ENCODE measurements around the gene SSX7. TPM values are rescaled to one million over a fixed set of nuclear protein-coding genes. Genes with fewer than 3 reads are reported as not detected.
"Not testable (repeated sequence)": the region's sequence is repeated elsewhere in the genome, so short reads cannot be mapped to it uniquely, and the experiment has no call there.

Gene SSX7, protein sequence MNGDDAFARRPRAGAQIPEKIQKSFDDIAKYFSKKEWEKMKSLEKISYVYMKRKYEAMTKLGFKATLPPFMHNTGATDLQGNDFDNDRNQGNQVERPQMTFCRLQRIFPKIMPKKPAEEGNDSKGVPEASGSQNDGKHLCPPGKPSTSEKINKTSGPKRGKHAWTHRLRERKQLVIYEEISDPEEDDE
- not detected in 2 replicates for total RNA-seq (2014; rRNA removed; shearing (Covaris generic); ENCODE audit: low replicate concordance)

GRCh38 chrX:52654800-52655199 is at the start of gene SSX7:
SSX7 (minus strand) TSS chrX:52654900; CDS start chrX:52653472, 1,428 bp downstream.
- H3K9me3 ChIP-seq (ENCODE audit: low read length); H3K36me3 ChIP-seq (ENCODE audit: insufficient read depth, low read length); H3K9me2 ChIP-seq (replicated peaks; ENCODE audit: insufficient read depth, low read length); H3K79me2 ChIP-seq (ENCODE audit: low read length); H2AFZ ChIP-seq (ENCODE audit: low read length); H4K20me1 ChIP-seq (ENCODE audit: insufficient read depth, low read depth, low read length); H3K9ac ChIP-seq (ENCODE audit: low read length); H3K27me3 ChIP-seq (ENCODE audit: low read length); H3K4me1 ChIP-seq (ENCODE audit: low read length); H3K27ac ChIP-seq (ENCODE audit: low read length); H3K4me3 ChIP-seq (ENCODE audit: low read length); H3K4me2 ChIP-seq (ENCODE audit: low read depth, low read length, poor library complexity, severe bottlenecking): not testable (repeated sequence)
- peak; percentile 42 for DNase-seq

GRCh38 chrX:52692034-52692433 is 37.3 kb upstream of the SSX7 start:
- not testable (repeated sequence) for DNase-seq; H3K9ac ChIP-seq (ENCODE audit: low read length); H3K27me3 ChIP-seq (ENCODE audit: low read length); H3K4me2 ChIP-seq (ENCODE audit: low read depth, low read length, poor library complexity, severe bottlenecking); H3K36me3 ChIP-seq (ENCODE audit: insufficient read depth, low read length); H3K27ac ChIP-seq (ENCODE audit: low read length); H3K79me2 ChIP-seq (ENCODE audit: low read length); H2AFZ ChIP-seq (ENCODE audit: low read length); H3K9me3 ChIP-seq (ENCODE audit: low read length); H3K9me2 ChIP-seq (replicated peaks; ENCODE audit: insufficient read depth, low read length); H3K4me1 ChIP-seq (ENCODE audit: low read length); H3K4me3 ChIP-seq (ENCODE audit: low read length); H4K20me1 ChIP-seq (ENCODE audit: insufficient read depth, low read depth, low read length)

DNA sequence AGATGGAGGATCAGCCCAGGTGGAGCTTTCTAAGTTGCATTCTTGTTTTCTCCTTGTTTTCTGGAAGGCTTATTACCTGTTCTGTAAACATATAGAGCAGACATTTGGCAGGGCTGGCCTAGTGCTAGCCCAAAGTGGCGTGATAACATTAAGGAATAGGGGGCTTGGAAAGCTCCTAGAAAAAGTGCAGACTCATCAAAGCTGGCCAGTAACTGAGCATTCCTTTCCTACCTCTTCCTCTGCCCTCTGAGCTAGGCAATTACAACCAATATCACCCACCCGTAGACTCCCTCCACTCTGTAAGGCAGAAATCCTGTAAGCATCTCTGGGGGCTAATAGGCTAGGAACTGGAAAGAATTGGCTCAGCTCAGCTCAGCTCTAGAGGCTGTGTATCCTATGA is 7.5 kb upstream of the SSX7 start:
- DNase-seq; H3K27ac ChIP-seq (ENCODE audit: low read length); H3K79me2 ChIP-seq (ENCODE audit: low read length); H3K9me2 ChIP-seq (replicated peaks; ENCODE audit: insufficient read depth, low read length); H3K36me3 ChIP-seq (ENCODE audit: insufficient read depth, low read length); H3K4me1 ChIP-seq (ENCODE audit: low read length); H3K4me3 ChIP-seq (ENCODE audit: low read length); H2AFZ ChIP-seq (ENCODE audit: low read length); H3K9ac ChIP-seq (ENCODE audit: low read length); H4K20me1 ChIP-seq (ENCODE audit: insufficient read depth, low read depth, low read length); H3K4me2 ChIP-seq (ENCODE audit: low read depth, low read length, poor library complexity, severe bottlenecking); H3K9me3 ChIP-seq (ENCODE audit: low read length); H3K27me3 ChIP-seq (ENCODE audit: low read length): not testable (repeated sequence)

DNA sequence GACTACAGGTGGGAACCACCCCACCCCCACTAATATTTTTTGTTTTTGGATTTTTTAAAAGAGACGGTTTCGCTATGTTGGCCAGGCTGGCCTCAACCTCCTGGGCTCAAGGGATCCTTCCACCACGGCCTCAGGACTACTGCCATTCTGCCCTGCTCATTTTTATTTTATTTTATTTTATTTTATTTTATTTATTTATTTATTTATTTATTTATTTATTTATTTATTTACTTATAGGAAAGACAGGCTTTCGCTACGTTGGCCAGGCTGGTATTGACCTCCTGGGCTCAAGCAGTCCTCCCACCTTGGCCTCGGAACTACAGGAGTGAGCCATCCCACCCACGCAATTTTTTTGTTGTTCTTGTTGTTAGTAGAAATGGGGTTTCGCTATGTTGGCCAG is 775 bp upstream of the SSX7 start:
- H3K4me1 ChIP-seq (ENCODE audit: low read length); H3K4me2 ChIP-seq (ENCODE audit: low read depth, low read length, poor library complexity, severe bottlenecking); H4K20me1 ChIP-seq (ENCODE audit: insufficient read depth, low read depth, low read length); H3K27ac ChIP-seq (ENCODE audit: low read length); DNase-seq; H3K79me2 ChIP-seq (ENCODE audit: low read length); H3K27me3 ChIP-seq (ENCODE audit: low read length); H3K4me3 ChIP-seq (ENCODE audit: low read length); H3K9me2 ChIP-seq (replicated peaks; ENCODE audit: insufficient read depth, low read length); H3K9me3 ChIP-seq (ENCODE audit: low read length); H2AFZ ChIP-seq (ENCODE audit: low read length); H3K9ac ChIP-seq (ENCODE audit: low read length); H3K36me3 ChIP-seq (ENCODE audit: insufficient read depth, low read length): not testable (repeated sequence)

DNA sequence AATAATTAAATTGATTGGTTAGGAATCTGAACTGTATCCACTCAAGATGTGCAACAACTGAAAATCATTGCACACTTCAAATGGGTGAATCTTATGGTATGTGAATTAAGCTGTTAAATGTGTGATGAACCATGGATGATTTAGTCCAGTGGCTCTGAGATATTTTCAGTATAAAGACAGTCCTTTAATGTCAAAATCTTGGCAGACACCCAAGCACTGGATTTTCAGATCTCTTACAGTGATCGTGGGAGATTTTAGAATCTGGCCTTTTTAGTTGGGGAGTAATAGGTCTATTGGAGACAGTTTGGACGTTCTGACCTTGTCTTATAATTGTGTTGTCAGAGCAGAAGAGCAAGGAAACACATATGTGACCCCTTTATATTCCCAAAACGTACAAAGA is 4.0 kb downstream of the SSX7 start:
- not testable (repeated sequence) for H3K27ac ChIP-seq (ENCODE audit: low read length); H3K79me2 ChIP-seq (ENCODE audit: low read length); H3K9me2 ChIP-seq (replicated peaks; ENCODE audit: insufficient read depth, low read length); H3K9me3 ChIP-seq (ENCODE audit: low read length); H3K4me1 ChIP-seq (ENCODE audit: low read length); H4K20me1 ChIP-seq (ENCODE audit: insufficient read depth, low read depth, low read length); H3K4me2 ChIP-seq (ENCODE audit: low read depth, low read length, poor library complexity, severe bottlenecking); H3K27me3 ChIP-seq (ENCODE audit: low read length); H3K9ac ChIP-seq (ENCODE audit: low read length); DNase-seq; H3K4me3 ChIP-seq (ENCODE audit: low read length); H2AFZ ChIP-seq (ENCODE audit: low read length); H3K36me3 ChIP-seq (ENCODE audit: insufficient read depth, low read length)

DNA sequence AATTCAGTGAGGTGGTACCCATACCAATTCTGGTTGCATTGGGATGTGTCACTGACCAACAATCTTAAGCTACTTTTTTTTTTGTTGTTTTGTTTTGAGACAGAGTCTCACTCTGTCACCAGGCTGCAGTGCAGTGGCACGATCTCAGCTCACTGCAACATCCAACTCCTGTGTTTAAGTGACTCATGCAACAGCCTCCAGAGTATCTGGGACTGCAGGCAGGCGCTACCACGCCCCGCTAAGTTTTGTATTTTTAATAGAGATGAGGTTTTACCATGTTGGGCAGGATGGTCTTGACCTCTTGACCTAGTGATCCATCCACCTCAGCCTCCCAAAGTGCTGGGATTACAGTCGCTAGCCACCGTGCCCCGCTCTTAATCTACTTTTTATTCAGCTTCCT is 5.7 kb downstream of the SSX7 start:
- not testable (repeated sequence) for H3K36me3 ChIP-seq (ENCODE audit: insufficient read depth, low read length); H2AFZ ChIP-seq (ENCODE audit: low read length)

GRCh38 chrX:52628483-52628882 is 26.2 kb downstream of the SSX7 start:
- not testable (repeated sequence) for H3K4me1 ChIP-seq (ENCODE audit: low read length); H3K27me3 ChIP-seq (ENCODE audit: low read length); H3K36me3 ChIP-seq (ENCODE audit: insufficient read depth, low read length); H3K9ac ChIP-seq (ENCODE audit: low read length); H3K4me3 ChIP-seq (ENCODE audit: low read length); H3K27ac ChIP-seq (ENCODE audit: low read length); H3K9me2 ChIP-seq (replicated peaks; ENCODE audit: insufficient read depth, low read length); H3K4me2 ChIP-seq (ENCODE audit: low read depth, low read length, poor library complexity, severe bottlenecking); H3K79me2 ChIP-seq (ENCODE audit: low read length); H3K9me3 ChIP-seq (ENCODE audit: low read length); H2AFZ ChIP-seq (ENCODE audit: low read length); H4K20me1 ChIP-seq (ENCODE audit: insufficient read depth, low read depth, low read length); DNase-seq

More for the DNA sequence above, 5.7 kb downstream of the SSX7 start:
- not testable (repeated sequence) for H3K4me1 ChIP-seq (ENCODE audit: low read length); H4K20me1 ChIP-seq (ENCODE audit: insufficient read depth, low read depth, low read length); H3K27ac ChIP-seq (ENCODE audit: low read length); H3K9ac ChIP-seq (ENCODE audit: low read length); H3K4me3 ChIP-seq (ENCODE audit: low read length); H3K79me2 ChIP-seq (ENCODE audit: low read length); H3K9me3 ChIP-seq (ENCODE audit: low read length); H3K27me3 ChIP-seq (ENCODE audit: low read length); DNase-seq; H3K9me2 ChIP-seq (replicated peaks; ENCODE audit: insufficient read depth, low read length); H3K4me2 ChIP-seq (ENCODE audit: low read depth, low read length, poor library complexity, severe bottlenecking)

DNA sequence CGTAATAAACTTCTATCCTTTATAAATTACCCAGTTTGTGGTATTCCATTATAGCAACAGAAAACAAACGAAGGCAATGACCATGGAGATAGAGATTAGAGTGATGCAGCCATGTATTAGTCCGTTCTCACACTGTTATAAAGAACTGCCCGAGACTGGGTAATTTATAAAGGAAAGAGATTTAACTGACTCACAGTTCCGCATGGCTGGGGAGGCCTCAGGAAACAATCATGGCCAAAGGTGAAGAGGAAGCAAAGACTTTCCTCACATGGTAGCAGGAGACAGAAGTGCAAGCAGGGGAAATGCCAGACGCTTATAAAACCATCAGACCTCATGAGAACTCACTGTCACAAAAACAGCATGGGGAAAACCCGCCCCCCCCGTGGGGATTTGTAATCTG is 34.0 kb downstream of the SSX7 start:
- not testable (repeated sequence) for H3K9me3 ChIP-seq (ENCODE audit: low read length); H3K36me3 ChIP-seq (ENCODE audit: insufficient read depth, low read length); H3K79me2 ChIP-seq (ENCODE audit: low read length); H3K9me2 ChIP-seq (replicated peaks; ENCODE audit: insufficient read depth, low read length); H3K27ac ChIP-seq (ENCODE audit: low read length); H3K27me3 ChIP-seq (ENCODE audit: low read length); DNase-seq; H3K9ac ChIP-seq (ENCODE audit: low read length); H3K4me1 ChIP-seq (ENCODE audit: low read length); H3K4me2 ChIP-seq (ENCODE audit: low read depth, low read length, poor library complexity, severe bottlenecking); H2AFZ ChIP-seq (ENCODE audit: low read length); H3K4me3 ChIP-seq (ENCODE audit: low read length); H4K20me1 ChIP-seq (ENCODE audit: insufficient read depth, low read depth, low read length)

GRCh38 chrX:52608961-52609360 is 45.7 kb downstream of the SSX7 start:
- no peak overlapping the region for H3K27ac ChIP-seq (ENCODE audit: low read length)
- H3K4me1 ChIP-seq (ENCODE audit: low read length), result no peaks in the 10 kb centered on the region
- no peaks in the 10 kb centered on the region for H3K79me2 ChIP-seq (ENCODE audit: low read length)
- H3K27me3 ChIP-seq (ENCODE audit: low read length), result no peaks in the 10 kb centered on the region
- H3K9ac ChIP-seq (ENCODE audit: low read length), result no peak overlapping the region
- H3K9me3 ChIP-seq (ENCODE audit: low read length), result no peaks in the 10 kb centered on the region
- no peak overlapping the region for H3K4me2 ChIP-seq (ENCODE audit: low read depth, low read length, poor library complexity, severe bottlenecking)
- no peaks in the 10 kb centered on the region for H4K20me1 ChIP-seq (ENCODE audit: insufficient read depth, low read depth, low read length)
- H3K9me2 ChIP-seq (replicated peaks; ENCODE audit: insufficient read depth, low read length), result no peaks in the 10 kb centered on the region
- DNase-seq, result no peak
- no peak overlapping the region for H3K4me3 ChIP-seq (ENCODE audit: low read length)
- H2AFZ ChIP-seq (ENCODE audit: low read length), result no peak overlapping the region
- H3K36me3 ChIP-seq (ENCODE audit: insufficient read depth, low read length), result no peaks in the 10 kb centered on the region

Data from Karpas-422 (cell line).